Measurements from ENCODE around the gene NOS1AP. TPM values are rescaled to one million over a fixed set of nuclear protein-coding genes. Genes with fewer than 3 reads are reported as not detected.

Gene NOS1AP
- total RNA-seq, 4 donors from 2014 or later = 0.99 to 9.0 (median 4.0) TPM

DNA sequence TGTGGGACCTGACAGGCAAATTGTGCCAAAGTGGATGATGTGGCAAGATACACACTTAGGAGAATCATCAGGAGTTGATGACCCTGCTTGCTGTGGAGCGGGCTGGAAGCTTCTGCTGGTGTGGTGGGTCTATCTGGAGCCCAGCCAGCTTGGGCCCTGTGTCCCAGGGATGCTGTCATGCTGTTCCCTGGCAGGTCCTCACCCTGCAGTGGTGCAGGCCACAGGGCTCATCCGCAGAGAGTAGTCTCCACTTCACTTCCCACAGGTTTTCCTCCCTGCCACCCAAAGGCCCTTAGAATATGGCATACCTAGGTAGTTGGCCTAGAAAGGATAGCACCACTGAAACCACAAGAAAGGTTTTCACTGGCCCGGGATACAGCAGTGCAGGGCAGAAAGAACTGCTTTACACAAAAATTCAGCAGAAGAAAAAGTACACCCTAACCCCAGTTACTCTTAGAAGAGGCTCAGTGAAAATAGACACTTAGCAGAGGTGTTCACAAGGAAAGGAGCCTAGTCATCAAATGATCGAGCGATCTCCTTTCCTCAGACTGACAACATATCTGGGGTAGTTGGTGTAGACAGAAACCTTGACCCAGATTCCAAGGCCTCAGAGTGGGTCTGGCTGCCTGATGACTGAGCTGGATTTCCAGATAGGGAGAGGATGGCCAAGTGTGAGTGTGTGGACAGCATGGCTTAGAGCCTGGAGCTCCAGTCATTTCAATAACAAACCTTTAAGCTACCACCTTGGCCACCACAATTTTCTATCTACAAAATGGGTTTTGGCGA lies 310.8 kb downstream of the NOS1AP start:
- Histone ChIP-seq H3K27me3 (no peaks in the 10 kb centered on the region), H3K27ac (replicated peaks in 1 of 4) (no peak overlapping the region), H3K4me3 (no peak overlapping the region), H3K36me3 (peaks cover 0 to 14% (median 2%) of the 10 kb centered on the region in 4 donors), H3K9me3 (no peaks in the 10 kb centered on the region), H3K4me1 (no peaks in the 10 kb centered on the region)
- WGBS = 91% methylated on average over 5 of the region's 6 CpGs
- intact Hi-C loops (cut with DNase I) = no loop called here
- TF ChIP-seq, protein P1, sequence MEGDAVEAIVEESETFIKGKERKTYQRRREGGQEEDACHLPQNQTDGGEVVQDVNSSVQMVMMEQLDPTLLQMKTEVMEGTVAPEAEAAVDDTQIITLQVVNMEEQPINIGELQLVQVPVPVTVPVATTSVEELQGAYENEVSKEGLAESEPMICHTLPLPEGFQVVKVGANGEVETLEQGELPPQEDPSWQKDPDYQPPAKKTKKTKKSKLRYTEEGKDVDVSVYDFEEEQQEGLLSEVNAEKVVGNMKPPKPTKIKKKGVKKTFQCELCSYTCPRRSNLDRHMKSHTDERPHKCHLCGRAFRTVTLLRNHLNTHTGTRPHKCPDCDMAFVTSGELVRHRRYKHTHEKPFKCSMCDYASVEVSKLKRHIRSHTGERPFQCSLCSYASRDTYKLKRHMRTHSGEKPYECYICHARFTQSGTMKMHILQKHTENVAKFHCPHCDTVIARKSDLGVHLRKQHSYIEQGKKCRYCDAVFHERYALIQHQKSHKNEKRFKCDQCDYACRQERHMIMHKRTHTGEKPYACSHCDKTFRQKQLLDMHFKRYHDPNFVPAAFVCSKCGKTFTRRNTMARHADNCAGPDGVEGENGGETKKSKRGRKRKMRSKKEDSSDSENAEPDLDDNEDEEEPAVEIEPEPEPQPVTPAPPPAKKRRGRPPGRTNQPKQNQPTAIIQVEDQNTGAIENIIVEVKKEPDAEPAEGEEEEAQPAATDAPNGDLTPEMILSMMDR (IDR thresholded peaks at IDR 0.05) = no peak
- TF ChIP-seq POLR2A (IDR thresholded peaks at IDR 0.05; ENCODE audit: low read depth) (no peak), POLR2AphosphoS5 (IDR thresholded peaks at IDR 0.05) (no peak), EP300 (IDR thresholded peaks at IDR 0.05) (no peak)
- no peak for DNase-seq (ENCODE audit: extremely low spot score)

GRCh38 chr1:162381383-162381782 lies 311.9 kb downstream of the NOS1AP start, which contains the start of gene C1orf226:
Gene C1orf226, plus strand, starts transcription at chr1:162381728. Its CDS starts 174 bp downstream, at chr1:162381902.
- no peak for DNase-seq (ENCODE audit: extremely low spot score)
- Histone ChIP-seq H3K4me3 (no peak within 1 kb of the TSS), H3K27ac (replicated peaks in 1 of 4) (no peak within 1 kb of the TSS), H3K4me1 (no peaks in the 10 kb centered on the region), H3K36me3 (peaks cover 0 to 14% (median 2%) of the 10 kb centered on the region in 4 donors), H3K27me3 (no peaks in the 10 kb centered on the region), H3K9me3 (no peaks in the 10 kb centered on the region)
- TF ChIP-seq, protein P1 (IDR thresholded peaks at IDR 0.05) = no peak
- TF ChIP-seq POLR2AphosphoS5 (IDR thresholded peaks at IDR 0.05) = no peak
- no peak for TF ChIP-seq EP300 (IDR thresholded peaks at IDR 0.05)
- TF ChIP-seq POLR2A (IDR thresholded peaks at IDR 0.05; ENCODE audit: low read depth) = no peak
- 89% methylated on average over 3 of the region's 3 CpGs for WGBS
- intact Hi-C loops (cut with DNase I) = no loop called here

- Histone ChIP-seq H3K9me3 (no peaks in the 10 kb centered on the region), H3K27me3 (no peaks in the 10 kb centered on the region), H3K4me3 (no peak overlapping the region), H3K36me3 (peaks cover 0 to 14% (median 2%) of the 10 kb centered on the region in 4 donors), H3K27ac (replicated peaks in 1 of 4) (no peak overlapping the region), H3K4me1 (no peaks in the 10 kb centered on the region)
- intact Hi-C loops (cut with DNase I) = no loop called here
- 93% methylated on average over 10 of the region's 13 CpGs for WGBS
- no peak for DNase-seq (ENCODE audit: extremely low spot score)
- TF ChIP-seq POLR2A (IDR thresholded peaks at IDR 0.05; ENCODE audit: low read depth) (no peak), POLR2AphosphoS5 (IDR thresholded peaks at IDR 0.05) (no peak), EP300 (IDR thresholded peaks at IDR 0.05) (no peak)
- TF ChIP-seq, protein P1 (IDR thresholded peaks at IDR 0.05) = no peak
These were observed 312.7 kb downstream of the NOS1AP start for GRCh38 chr1:162381941-162382750.

DNA sequence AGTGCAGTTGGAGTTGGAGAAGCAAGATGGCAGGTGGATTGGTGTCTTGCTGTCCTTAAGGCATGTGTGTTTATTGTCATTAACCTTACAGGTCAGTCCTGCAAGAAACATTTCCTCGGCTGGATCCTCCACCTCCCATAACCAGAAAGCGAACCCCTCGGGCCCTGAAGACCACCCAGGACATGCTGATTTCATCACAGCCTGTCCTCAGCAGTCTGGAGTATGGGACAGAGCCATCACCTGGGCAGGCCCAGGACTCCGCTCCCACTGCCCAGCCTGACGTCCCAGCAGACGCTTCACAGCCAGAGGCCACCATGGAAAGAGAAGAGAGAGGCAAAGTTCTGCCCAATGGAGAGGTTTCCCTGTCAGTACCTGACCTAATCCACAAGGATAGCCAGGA lies 313.6 kb downstream of the NOS1AP start:
- DNase-seq (ENCODE audit: extremely low spot score) = no peak
- peaks cover 0 to 14% (median 2%) of the 10 kb centered on the region in 4 donors for H3K36me3 ChIP-seq
- no peak overlapping the region for H3K27ac ChIP-seq (replicated peaks in 1 of 4)
- intact Hi-C loops (cut with DNase I) = no loop called here
- H3K4me1 ChIP-seq = no peaks in the 10 kb centered on the region
- no peaks in the 10 kb centered on the region for H3K9me3 ChIP-seq
- TF ChIP-seq EP300 (IDR thresholded peaks at IDR 0.05) = no peak
- TF ChIP-seq POLR2AphosphoS5 (IDR thresholded peaks at IDR 0.05) = no peak
- TF ChIP-seq POLR2A (IDR thresholded peaks at IDR 0.05; ENCODE audit: low read depth) = no peak
- TF ChIP-seq, protein P1 (IDR thresholded peaks at IDR 0.05) = no peak
- 89% methylated on average over 6 of the region's 6 CpGs for WGBS
- H3K4me3 ChIP-seq = no peak overlapping the region
- H3K27me3 ChIP-seq = no peaks in the 10 kb centered on the region

Measured in esophagus muscularis mucosa (tissue), 4 donors.